ENCODE measurements around the gene ANKRD11.

The ANKRD11 gene

DNA sequence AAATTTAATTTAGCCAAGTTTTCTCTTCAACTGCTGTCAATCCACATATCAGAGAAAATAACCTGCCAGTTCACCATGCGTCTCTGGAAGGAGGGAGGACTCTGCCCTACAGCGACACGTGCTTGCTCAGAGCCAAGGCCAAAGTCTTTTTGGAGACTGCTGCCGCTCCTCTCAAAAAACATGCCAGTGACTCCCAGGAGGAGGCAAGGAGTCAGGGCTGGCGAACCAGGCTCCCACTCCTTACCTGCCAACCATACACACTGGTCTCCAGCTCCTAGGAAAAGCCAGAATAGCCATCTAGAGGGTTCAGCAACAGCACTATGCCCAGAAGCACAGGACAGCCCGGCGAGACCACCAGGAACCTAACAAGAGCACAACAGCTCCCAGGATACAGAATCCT lies 73.0 kb downstream of the ANKRD11 start:
- no peaks in the 10 kb centered on the region for H3K36me3 ChIP-seq (ENCODE audit: insufficient read depth, low read length)
- TF ChIP-seq EZH2phosphoT487 (IDR thresholded peaks at IDR 0.05; ENCODE audit: borderline replicate concordance) (no peak), CTCF (conservative IDR thresholded peaks at IDR 0.05; ENCODE audit: low read length) (no peak)
- no peak overlapping the region for H3K4me3 ChIP-seq (ENCODE audit: low read length, poor library complexity, severe bottlenecking)
- no peaks in the 10 kb centered on the region for H3K27me3 ChIP-seq (ENCODE audit: insufficient read depth, low read length, poor library complexity, severe bottlenecking)
- H3K9ac ChIP-seq (ENCODE audit: low read depth, low read length, poor library complexity, severe bottlenecking), result no peak overlapping the region
- no peaks in the 10 kb centered on the region for H3K9me3 ChIP-seq (ENCODE audit: insufficient read depth, low read depth, low read length)
- H2AFZ ChIP-seq (ENCODE audit: low read length), result no peak overlapping the region
- no peaks in the 10 kb centered on the region for H3K9me2 ChIP-seq (replicated peaks; ENCODE audit: low read depth, low read length)
- H3K4me1 ChIP-seq (ENCODE audit: insufficient read depth, low read length, poor library complexity, severe bottlenecking), result no peaks in the 10 kb centered on the region
- H4K20me1 ChIP-seq (ENCODE audit: insufficient read depth, low read length, poor library complexity, severe bottlenecking), result peaks cover 62% of the 10 kb centered on the region
- no peaks in the 10 kb centered on the region for H3F3A ChIP-seq (ENCODE audit: low read depth)
- no peak overlapping the region for H3K4me2 ChIP-seq (ENCODE audit: low read depth, low read length, poor library complexity, severe bottlenecking)
- peaks cover 94% of the 10 kb centered on the region for H3K79me2 ChIP-seq (ENCODE audit: insufficient read depth, low read length)

- Histone ChIP-seq H3K27me3 (ENCODE audit: insufficient read depth, low read length, poor library complexity, severe bottlenecking) (no peaks in the 10 kb centered on the region), H3K9me3 (ENCODE audit: insufficient read depth, low read depth, low read length) (no peaks in the 10 kb centered on the region), H3F3A (ENCODE audit: low read depth) (no peaks in the 10 kb centered on the region), H4K20me1 (ENCODE audit: insufficient read depth, low read length, poor library complexity, severe bottlenecking) (peaks cover 60% of the 10 kb centered on the region), H3K4me3 (ENCODE audit: low read length, poor library complexity, severe bottlenecking) (no peak overlapping the region), H3K4me2 (ENCODE audit: low read depth, low read length, poor library complexity, severe bottlenecking) (no peak overlapping the region), H3K9me2 (replicated peaks; ENCODE audit: low read depth, low read length) (no peaks in the 10 kb centered on the region), H3K79me2 (ENCODE audit: insufficient read depth, low read length) (peaks cover 95% of the 10 kb centered on the region), H3K36me3 (ENCODE audit: insufficient read depth, low read length) (no peaks in the 10 kb centered on the region), H2AFZ (ENCODE audit: low read length) (no peak overlapping the region), H3K9ac (ENCODE audit: low read depth, low read length, poor library complexity, severe bottlenecking) (no peak overlapping the region), H3K4me1 (ENCODE audit: insufficient read depth, low read length, poor library complexity, severe bottlenecking) (peaks cover 14% of the 10 kb centered on the region)
- TF ChIP-seq CTCF (conservative IDR thresholded peaks at IDR 0.05; ENCODE audit: low read length) (no peak), EZH2phosphoT487 (IDR thresholded peaks at IDR 0.05; ENCODE audit: borderline replicate concordance) (no peak)
These were observed 76.4 kb downstream of the ANKRD11 start for GRCh38 chr16:89413811-89414585.

- TF ChIP-seq CTCF (conservative IDR thresholded peaks at IDR 0.05; ENCODE audit: low read length) (no peak), EZH2phosphoT487 (IDR thresholded peaks at IDR 0.05; ENCODE audit: borderline replicate concordance) (no peak)
- Histone ChIP-seq H2AFZ (ENCODE audit: low read length) (no peak overlapping the region), H3K36me3 (ENCODE audit: insufficient read depth, low read length) (no peaks in the 10 kb centered on the region), H3K79me2 (ENCODE audit: insufficient read depth, low read length) (peaks cover 95% of the 10 kb centered on the region), H3K9me3 (ENCODE audit: insufficient read depth, low read depth, low read length) (no peaks in the 10 kb centered on the region), H4K20me1 (ENCODE audit: insufficient read depth, low read length, poor library complexity, severe bottlenecking) (peaks cover 56% of the 10 kb centered on the region), H3K4me3 (ENCODE audit: low read length, poor library complexity, severe bottlenecking) (no peak overlapping the region), H3K9me2 (replicated peaks; ENCODE audit: low read depth, low read length) (no peaks in the 10 kb centered on the region), H3F3A (ENCODE audit: low read depth) (no peaks in the 10 kb centered on the region), H3K9ac (ENCODE audit: low read depth, low read length, poor library complexity, severe bottlenecking) (no peak overlapping the region), H3K4me1 (ENCODE audit: insufficient read depth, low read length, poor library complexity, severe bottlenecking) (peaks cover 24% of the 10 kb centered on the region), H3K4me2 (ENCODE audit: low read depth, low read length, poor library complexity, severe bottlenecking) (no peak overlapping the region), H3K27me3 (ENCODE audit: insufficient read depth, low read length, poor library complexity, severe bottlenecking) (no peaks in the 10 kb centered on the region)
These were observed 77.5 kb downstream of the ANKRD11 start for GRCh38 chr16:89412811-89413210.

Data from Loucy (cell line).